Measurements from ENCODE around the gene ASTN2.

ASTN2 gene

DNA sequence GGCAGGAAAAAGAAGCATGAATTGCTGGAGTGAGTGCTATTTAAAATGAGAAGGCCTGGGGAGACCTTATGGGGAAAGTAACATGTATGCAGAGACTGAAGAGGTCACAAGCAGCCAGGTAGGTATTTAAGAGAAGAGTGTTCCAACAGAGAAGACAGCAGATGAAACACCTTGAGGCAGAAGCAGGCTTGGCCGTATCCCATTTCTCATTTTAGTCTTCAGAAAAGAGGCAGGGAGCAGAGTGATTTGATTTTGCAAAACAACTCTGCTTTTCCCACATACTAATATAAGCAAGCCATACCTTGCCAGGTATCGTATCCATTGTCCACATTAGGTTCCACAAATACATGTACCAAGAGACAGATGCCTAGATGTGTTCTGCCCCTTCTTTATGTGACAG, 244.3 kb downstream of the ASTN2 start:
- Mint-ChIP-seq H3K9me3 (peaks cover 13% of the 10 kb centered on the region), H3K36me3 (no peaks in the 10 kb centered on the region), H3K27ac (no peak overlapping the region), H3K27me3 (peaks cover 1% of the 10 kb centered on the region), H3K4me1 (no peaks in the 10 kb centered on the region), H3K4me3 (no peak overlapping the region)

DNA sequence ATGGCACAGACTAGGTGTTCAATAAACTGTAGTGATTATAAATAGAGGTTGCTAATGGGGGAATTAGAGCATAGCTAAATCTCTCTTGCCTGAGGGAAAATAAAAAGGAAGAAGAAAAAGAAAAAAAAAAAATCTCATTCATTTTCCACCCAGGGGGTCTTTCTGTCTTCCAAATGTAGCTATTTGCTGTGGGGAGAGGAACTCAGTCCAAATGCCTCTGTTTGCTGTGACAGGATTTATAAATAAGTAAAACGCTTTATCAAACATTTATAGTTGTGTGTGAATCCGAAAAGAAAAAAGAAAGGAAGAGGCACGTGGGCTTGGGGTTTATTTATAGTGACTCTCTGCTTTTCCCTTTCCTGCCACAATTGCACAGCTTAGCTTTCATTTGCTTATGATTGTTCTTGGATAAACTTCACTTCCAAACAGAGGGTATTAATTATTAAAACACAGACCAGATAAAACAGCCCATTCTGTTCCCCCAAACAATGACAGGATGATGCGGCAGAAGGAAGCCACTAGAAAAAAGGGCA, 245.7 kb downstream of the ASTN2 start:
- Mint-ChIP-seq H3K4me3 (no peak overlapping the region), H3K27ac (no peak overlapping the region), H3K9me3 (peaks cover 13% of the 10 kb centered on the region), H3K4me1 (no peaks in the 10 kb centered on the region), H3K36me3 (no peaks in the 10 kb centered on the region), H3K27me3 (peaks cover 1% of the 10 kb centered on the region)

DNA sequence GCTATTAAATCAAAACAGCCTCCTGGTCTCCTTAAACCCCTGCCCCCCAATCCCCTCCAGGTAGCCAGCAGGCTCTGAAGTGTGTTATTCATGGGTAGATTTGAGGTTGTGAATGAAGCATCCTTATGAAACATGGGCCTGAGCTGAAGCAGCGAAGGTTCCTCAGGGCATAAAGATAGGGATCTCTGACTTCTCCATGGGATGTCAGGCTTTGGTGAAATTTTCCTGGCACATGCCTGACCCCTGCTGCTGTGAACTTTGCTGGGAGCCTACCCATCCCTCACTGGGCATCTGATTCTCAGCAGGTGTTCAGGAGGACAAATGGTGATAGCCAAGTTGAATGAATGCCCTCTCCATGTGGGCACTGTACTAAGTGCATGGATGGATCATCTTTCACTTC, 250.3 kb downstream of the ASTN2 start:
- no peak overlapping the region for H3K4me3 Mint-ChIP-seq
- no peaks in the 10 kb centered on the region for H3K4me1 Mint-ChIP-seq
- no peaks in the 10 kb centered on the region for H3K27me3 Mint-ChIP-seq
- H3K9me3 Mint-ChIP-seq, result peaks cover 13% of the 10 kb centered on the region
- H3K36me3 Mint-ChIP-seq, result no peaks in the 10 kb centered on the region
- no peak overlapping the region for H3K27ac Mint-ChIP-seq

DNA sequence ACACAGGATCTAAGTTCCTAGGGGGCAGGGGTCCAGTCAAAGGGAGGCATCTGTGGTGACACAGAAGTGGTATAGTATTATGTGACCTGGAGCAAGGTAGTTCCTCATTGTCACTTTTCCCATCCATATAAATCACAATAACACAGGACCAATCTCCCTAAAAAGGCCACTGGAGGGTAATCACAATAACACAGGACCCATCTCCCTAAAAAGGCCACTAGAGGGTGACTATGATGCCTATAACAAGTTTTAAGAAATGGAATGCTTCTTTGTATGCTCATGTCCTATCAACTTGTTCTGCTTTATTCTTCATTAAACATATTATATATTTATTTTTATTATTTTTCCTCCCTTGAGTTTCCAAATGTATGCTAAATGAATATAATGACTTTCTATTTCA, 254.6 kb downstream of the ASTN2 start:
- H3K4me1 Mint-ChIP-seq, result no peaks in the 10 kb centered on the region
- H3K36me3 Mint-ChIP-seq, result no peaks in the 10 kb centered on the region
- no peaks in the 10 kb centered on the region for H3K27me3 Mint-ChIP-seq
- H3K27ac Mint-ChIP-seq, result no peak overlapping the region
- no peak overlapping the region for H3K4me3 Mint-ChIP-seq
- no peaks in the 10 kb centered on the region for H3K9me3 Mint-ChIP-seq

DNA sequence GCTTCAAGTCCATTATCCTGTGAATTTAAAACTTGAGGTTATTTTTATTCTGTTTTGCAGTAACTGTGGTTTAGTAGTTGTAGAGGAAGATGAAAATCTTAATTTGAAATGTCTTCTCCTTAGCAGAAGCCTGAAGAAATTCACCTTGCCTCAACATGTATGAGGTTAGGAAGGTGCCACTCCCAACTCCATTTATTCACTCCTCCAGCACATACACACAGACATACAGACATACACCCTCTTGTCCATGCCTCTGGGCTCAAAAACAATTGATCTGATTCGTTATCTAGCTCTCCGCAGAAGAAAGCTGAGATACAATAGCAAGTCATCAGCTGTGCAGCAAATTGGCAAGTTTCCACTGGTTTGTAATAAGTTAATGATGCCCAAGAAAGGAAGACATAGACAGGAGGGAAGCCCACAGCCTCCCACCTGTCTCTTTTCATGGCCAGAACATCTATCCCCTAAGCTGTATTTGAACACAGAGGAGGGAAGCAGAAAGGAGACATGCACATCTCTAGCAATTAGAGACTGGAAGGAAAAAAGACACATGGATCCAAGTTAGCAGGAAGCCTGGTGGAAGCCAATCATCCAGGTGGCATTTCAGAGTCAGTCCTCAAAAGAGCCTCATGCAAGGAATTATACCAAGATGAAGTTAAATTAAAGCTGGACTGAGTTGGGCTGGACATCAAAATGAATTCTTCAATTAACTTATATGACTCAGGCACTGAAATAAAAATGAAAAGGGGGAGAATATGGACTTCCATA, 257.9 kb downstream of the ASTN2 start:
- Mint-ChIP-seq H3K9me3 (peaks cover 13% of the 10 kb centered on the region), H3K36me3 (no peaks in the 10 kb centered on the region), H3K27me3 (no peaks in the 10 kb centered on the region), H3K27ac (no peak overlapping the region), H3K4me3 (no peak overlapping the region), H3K4me1 (no peaks in the 10 kb centered on the region)

DNA sequence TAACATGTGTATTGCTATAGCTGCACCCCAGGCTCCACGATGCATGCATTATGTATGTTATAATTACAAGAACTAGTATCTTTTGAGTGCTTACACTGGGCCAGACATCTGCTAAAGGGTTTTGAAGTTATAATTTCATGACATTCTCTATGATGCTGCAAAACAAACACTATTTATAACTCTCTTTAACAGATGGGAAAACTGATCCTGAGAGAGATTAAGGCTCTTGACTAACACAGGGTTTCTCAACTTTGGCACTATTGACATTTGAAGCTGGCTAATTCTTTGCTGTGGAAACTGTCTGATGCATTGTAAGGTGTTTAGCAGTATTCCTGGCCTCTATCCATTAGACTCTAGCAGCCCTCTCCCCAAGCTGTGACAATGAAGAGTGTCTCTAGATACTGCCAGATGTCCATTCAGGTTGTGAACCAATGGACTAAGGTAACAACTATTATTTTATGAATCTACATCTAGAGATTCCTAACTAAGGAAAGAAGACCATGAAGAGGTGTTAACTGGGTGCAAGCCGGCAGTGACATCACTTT, 258.6 kb downstream of the ASTN2 start:
- Mint-ChIP-seq H3K27ac (no peak overlapping the region), H3K9me3 (peaks cover 13% of the 10 kb centered on the region), H3K4me3 (no peak overlapping the region), H3K27me3 (no peaks in the 10 kb centered on the region), H3K4me1 (no peaks in the 10 kb centered on the region), H3K36me3 (no peaks in the 10 kb centered on the region)

DNA sequence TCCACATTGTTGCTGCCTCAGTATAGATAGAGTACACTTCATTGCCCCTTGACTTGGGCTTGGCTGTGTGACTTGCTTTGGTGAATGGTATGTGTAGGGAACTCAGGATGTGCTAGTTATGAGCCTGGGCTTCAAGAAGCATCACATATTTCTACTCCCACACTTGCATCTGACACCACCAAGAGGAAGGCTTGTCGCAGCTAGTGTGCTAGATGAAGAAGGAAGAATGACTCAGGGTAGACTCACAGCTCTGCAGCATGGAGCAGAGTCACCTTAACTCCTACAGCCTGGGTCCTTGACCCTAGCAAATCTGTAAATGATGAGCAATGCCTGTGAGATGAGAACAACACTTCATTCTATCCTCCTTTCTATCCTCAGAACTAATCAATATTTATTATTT, 261.8 kb downstream of the ASTN2 start:
- Mint-ChIP-seq H3K36me3 (no peaks in the 10 kb centered on the region), H3K27me3 (no peaks in the 10 kb centered on the region), H3K9me3 (peaks cover 13% of the 10 kb centered on the region), H3K27ac (no peak overlapping the region), H3K4me3 (no peak overlapping the region), H3K4me1 (no peaks in the 10 kb centered on the region)

DNA sequence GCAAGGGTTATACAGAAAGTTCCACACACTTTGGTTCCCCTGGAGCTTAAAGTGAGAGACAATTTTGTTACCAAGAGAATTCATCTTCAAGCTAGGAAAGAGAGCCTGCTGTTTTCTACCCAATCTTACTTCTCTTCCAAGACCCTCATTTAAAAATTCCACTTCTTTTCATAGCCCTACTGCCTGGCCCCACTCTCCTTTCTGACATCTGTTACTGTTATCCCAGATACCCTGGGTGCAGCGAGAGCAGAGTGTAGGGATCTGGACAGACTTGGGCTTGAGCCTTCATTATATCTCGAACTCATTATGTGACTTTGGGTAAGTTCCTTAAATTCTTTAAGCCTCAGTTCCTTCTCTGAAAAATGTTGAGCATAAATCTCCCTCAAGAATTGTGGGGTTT, 263.1 kb downstream of the ASTN2 start:
- no peak overlapping the region for H3K27ac Mint-ChIP-seq
- H3K4me1 Mint-ChIP-seq, result no peaks in the 10 kb centered on the region
- peaks cover 13% of the 10 kb centered on the region for H3K9me3 Mint-ChIP-seq
- no peaks in the 10 kb centered on the region for H3K36me3 Mint-ChIP-seq
- no peaks in the 10 kb centered on the region for H3K27me3 Mint-ChIP-seq
- no peak overlapping the region for H3K4me3 Mint-ChIP-seq

DNA sequence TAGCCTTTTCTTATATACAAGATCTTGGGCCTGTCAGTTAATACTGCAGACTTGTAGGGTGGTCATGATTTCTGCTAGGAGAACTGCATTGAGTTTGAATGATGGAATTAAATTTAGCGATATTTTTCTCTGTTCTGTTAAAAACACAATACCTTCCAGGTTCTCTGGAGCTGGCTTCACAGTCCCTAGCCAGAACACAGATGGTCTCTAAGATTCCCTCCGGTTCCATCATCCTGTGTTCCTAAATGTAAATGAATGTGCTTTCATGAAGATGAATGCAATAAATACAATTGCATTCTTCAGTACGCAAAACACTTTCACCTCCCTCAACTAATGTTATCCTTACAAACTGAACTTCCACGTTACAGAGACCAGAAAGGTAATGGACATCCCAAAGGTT, 264.9 kb downstream of the ASTN2 start:
- no peaks in the 10 kb centered on the region for H3K36me3 Mint-ChIP-seq
- H3K4me1 Mint-ChIP-seq, result no peaks in the 10 kb centered on the region
- peaks cover 13% of the 10 kb centered on the region for H3K9me3 Mint-ChIP-seq
- H3K4me3 Mint-ChIP-seq, result no peak overlapping the region
- H3K27me3 Mint-ChIP-seq, result no peaks in the 10 kb centered on the region
- H3K27ac Mint-ChIP-seq, result no peak overlapping the region

DNA sequence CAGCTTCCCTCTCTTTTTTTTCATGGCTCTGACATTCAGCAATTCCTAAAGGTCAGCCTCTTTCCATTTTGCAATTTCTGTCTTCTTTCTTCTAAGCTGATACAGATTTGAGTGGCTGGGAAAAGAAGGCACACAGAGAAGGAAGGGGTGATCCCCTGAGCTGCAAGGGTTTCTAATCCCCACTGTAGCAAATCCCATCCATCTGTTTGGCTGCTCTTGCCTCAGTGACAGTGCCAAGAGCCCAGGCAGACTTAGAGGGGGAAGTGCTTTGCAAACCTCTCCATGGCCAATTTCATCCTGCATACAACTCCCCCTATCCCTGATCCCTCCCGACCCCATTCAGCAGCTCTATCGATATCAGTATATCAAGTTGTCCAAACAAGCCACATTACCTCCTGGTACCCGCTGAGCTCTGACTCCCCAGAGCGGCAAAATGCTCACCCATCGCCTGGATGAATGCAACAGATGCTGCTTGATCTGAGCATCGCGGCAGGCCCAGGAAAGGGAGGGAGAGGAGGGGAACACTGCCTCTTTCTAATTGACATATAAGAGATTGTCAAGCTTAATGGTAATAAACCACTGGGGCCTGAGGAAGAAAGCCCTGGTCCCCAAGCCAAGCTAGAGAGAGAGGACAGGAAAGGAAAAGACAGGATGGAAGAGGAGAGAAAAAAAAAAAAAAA, 268.9 kb downstream of the ASTN2 start:
- no peaks in the 10 kb centered on the region for H3K4me1 Mint-ChIP-seq
- H3K27me3 Mint-ChIP-seq, result no peaks in the 10 kb centered on the region
- no peaks in the 10 kb centered on the region for H3K36me3 Mint-ChIP-seq
- H3K27ac Mint-ChIP-seq, result no peak overlapping the region
- no peaks in the 10 kb centered on the region for H3K9me3 Mint-ChIP-seq
- no peak overlapping the region for H3K4me3 Mint-ChIP-seq

DNA sequence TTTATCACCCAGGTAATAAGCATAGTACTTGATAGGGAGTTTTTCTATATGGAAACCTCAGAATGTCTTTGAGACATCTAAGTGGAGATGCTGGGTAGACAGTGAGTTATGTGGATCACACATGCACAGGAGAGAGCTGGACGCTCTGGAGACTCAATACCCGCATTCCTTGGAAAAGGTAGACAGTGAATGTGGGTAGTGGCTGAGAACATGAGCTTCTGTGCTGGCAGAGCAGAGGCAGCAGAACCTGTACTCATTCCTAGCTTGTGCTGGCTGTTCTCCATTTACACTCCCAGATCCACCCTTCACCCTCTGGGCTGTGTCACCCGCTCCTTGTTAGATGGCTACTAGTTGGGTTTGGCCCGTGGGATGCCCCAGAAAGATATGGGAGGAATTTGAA, 269.8 kb downstream of the ASTN2 start:
- Mint-ChIP-seq H3K27ac (no peak overlapping the region), H3K9me3 (no peaks in the 10 kb centered on the region), H3K4me3 (no peak overlapping the region), H3K27me3 (no peaks in the 10 kb centered on the region), H3K36me3 (no peaks in the 10 kb centered on the region), H3K4me1 (no peaks in the 10 kb centered on the region)

DNA sequence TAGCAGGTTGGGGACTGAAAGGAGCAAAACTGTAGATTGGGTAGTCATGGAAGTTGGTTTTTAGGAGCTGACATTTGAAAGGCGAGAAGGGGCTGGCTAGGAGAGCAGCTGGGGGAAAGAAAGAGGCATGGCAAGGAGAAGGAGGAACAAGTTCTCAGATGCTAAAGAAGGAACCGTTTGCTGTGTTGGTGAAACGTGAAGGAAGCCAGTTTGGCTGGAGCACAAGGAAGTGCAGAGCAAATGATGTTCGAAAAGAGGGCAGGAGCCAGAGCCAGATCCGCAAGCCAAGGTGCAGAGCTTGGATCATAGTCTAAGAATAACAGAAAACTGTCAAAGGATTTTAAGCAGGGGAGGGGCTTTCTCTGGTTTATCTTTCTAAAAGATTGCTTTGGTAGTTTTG, 276.6 kb downstream of the ASTN2 start:
- no peaks in the 10 kb centered on the region for H3K4me1 Mint-ChIP-seq
- H3K27ac Mint-ChIP-seq, result no peak overlapping the region
- H3K36me3 Mint-ChIP-seq, result no peaks in the 10 kb centered on the region
- H3K4me3 Mint-ChIP-seq, result no peak overlapping the region
- no peaks in the 10 kb centered on the region for H3K9me3 Mint-ChIP-seq
- H3K27me3 Mint-ChIP-seq, result peaks cover 2% of the 10 kb centered on the region

DNA sequence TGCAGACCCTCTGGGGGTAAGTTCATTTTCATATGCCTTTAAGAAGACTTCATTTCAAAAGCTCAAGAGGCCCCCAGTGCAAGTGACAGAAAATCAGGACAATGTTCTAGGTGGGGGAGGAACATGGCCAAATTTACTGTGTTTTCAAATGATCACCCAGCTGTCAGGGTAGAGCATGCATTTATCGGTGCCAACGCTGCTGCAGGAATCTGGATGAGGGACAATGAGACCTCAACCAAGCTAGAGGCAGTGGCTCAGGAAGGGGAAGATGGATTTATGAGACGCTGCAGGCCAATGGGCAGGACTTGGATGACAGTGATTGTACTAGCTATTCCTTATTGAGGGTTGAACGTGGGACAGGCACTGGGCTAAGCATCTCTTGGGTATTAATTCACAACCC, 278.4 kb downstream of the ASTN2 start:
- Mint-ChIP-seq H3K27ac (no peak overlapping the region), H3K4me1 (no peaks in the 10 kb centered on the region), H3K27me3 (peaks cover 2% of the 10 kb centered on the region), H3K4me3 (no peak overlapping the region), H3K9me3 (no peaks in the 10 kb centered on the region), H3K36me3 (no peaks in the 10 kb centered on the region)

DNA sequence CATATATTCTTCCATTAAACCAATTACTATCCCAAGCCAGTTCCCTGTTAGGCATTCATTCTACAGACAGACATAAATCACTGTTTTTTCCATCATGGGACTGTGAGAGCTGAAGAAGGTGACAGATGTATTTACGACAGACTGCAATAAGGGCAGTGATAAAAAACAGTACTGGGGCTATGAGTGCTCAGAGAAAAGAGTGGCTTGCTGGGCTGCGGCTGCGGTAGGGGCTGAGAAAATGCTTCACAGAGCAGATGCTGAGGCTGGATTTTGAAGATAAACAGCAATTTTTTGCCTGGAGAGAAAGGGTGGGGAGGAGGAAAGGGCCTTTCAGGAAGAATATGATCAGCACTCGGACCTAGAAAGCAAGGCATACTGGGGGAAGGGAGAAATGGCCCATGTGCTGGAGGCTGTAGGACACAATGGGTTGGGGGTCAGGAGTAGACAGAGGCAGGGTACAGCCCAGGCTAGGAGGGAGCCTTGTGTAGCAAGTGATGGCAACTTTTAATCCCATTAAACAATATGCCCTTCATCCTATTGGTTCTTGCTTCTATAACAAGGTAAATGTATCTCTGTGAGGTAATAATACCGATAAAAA, 279.3 kb downstream of the ASTN2 start:
- H3K9me3 Mint-ChIP-seq, result no peaks in the 10 kb centered on the region
- H3K4me3 Mint-ChIP-seq, result no peak overlapping the region
- no peaks in the 10 kb centered on the region for H3K4me1 Mint-ChIP-seq
- no peaks in the 10 kb centered on the region for H3K36me3 Mint-ChIP-seq
- H3K27me3 Mint-ChIP-seq, result peaks cover 2% of the 10 kb centered on the region
- H3K27ac Mint-ChIP-seq, result no peak overlapping the region

DNA sequence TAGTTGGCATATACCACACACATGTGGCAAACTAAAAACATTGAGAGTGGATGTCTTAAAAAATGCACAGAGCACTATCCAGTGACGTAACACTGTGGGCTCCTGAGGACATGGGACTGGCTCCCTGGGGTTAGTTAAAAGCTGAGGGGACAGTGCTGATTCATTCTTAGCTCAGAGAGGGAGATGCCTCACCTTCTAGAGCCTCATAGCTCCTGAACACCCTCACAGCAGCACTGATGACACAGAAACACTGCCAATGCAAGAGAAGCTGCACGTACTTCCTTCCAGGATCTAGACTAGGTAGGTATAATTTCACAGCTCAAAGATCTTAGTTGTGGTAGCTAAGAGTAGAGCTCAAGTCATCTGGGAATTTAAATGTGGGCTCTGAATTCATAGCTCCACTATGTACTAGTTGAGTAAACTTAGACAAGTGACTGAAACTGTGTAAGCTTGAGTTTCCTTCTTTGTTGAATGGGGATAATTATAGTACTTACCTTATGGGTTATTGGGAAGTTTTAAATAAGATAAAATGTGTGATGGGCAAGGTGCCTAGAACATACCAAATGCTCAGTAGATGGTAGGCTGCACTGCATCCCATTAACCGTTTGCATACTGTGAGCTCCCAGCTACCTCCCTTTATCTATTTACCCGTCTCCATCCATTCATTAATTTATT, 279.9 kb downstream of the ASTN2 start:
- Mint-ChIP-seq H3K27ac (no peak overlapping the region), H3K27me3 (peaks cover 2% of the 10 kb centered on the region), H3K9me3 (no peaks in the 10 kb centered on the region), H3K4me1 (no peaks in the 10 kb centered on the region), H3K36me3 (no peaks in the 10 kb centered on the region), H3K4me3 (no peak overlapping the region)

All from activated naive CD4-positive, alpha-beta T cell treated with anti-CD3 and anti-CD28 coated beads, Interleukin-2, amount 50 U/mL, for 24 hours (primary cell).